ENCODE measurements around the gene AHI1. TPM values are rescaled to one million over a fixed set of nuclear protein-coding genes. Genes with fewer than 3 reads are reported as not detected.

Gene AHI1
- total RNA-seq, 2 experiments from 2014 or later: 10.8 to 14.0 TPM

- DNase-seq: no peak
- Mint-ChIP-seq H3K4me1 (peaks cover 7% of the 10 kb centered on the region), H3K27me3 (peaks cover 2% of the 10 kb centered on the region), H3K27ac (no peak overlapping the region), H3K4me3 (no peak overlapping the region), H3K36me3 (ENCODE audit: low read depth) (peaks cover 8% of the 10 kb centered on the region), H3K9me3 (peaks cover 2% of the 10 kb centered on the region)
- ChIA-PET POLR2A (no interaction called here), CTCF (no interaction called here)
These were observed 212.4 kb downstream of the AHI1 start for GRCh38 chr6:135285165-135285564.

GRCh38 chr6:135283926-135284325 is 213.6 kb downstream of the AHI1 start:
- Mint-ChIP-seq H3K4me1 (peaks cover 7% of the 10 kb centered on the region), H3K36me3 (ENCODE audit: low read depth) (peaks cover 8% of the 10 kb centered on the region), H3K9me3 (peaks cover 2% of the 10 kb centered on the region), H3K4me3 (no peak overlapping the region), H3K27me3 (peaks cover 2% of the 10 kb centered on the region), H3K27ac (no peak overlapping the region)
- POLR2A ChIA-PET: no interaction called here
- DNase-seq: no peak
- CTCF ChIA-PET: no interaction called here

GRCh38 chr6:135282395-135282794 is 215.1 kb downstream of the AHI1 start:
- Mint-ChIP-seq H3K9me3 (peaks cover 2% of the 10 kb centered on the region), H3K27me3 (peaks cover 2% of the 10 kb centered on the region), H3K4me1 (peaks cover 7% of the 10 kb centered on the region), H3K27ac (no peak overlapping the region), H3K36me3 (ENCODE audit: low read depth) (peaks cover 8% of the 10 kb centered on the region), H3K4me3 (no peak overlapping the region)
- ChIA-PET POLR2A (no interaction called here), CTCF (interaction anchor here (0.8 kb wide), 1 partner anchor 45 kb away, joined by 3 read pairs; no protein-coding TSS in a partner anchor)
- DNase-seq: no peak

GRCh38 chr6:135281964-135282363 is 215.6 kb downstream of the AHI1 start:
- peaks cover 3% of the 10 kb centered on the region for H3K4me1 Mint-ChIP-seq
- DNase-seq: no peak
- no peak overlapping the region for H3K27ac Mint-ChIP-seq
- no peak overlapping the region for H3K4me3 Mint-ChIP-seq
- ChIA-PET POLR2A (no interaction called here), CTCF (no interaction called here)
- H3K27me3 Mint-ChIP-seq: peaks cover 2% of the 10 kb centered on the region
- peaks cover 2% of the 10 kb centered on the region for H3K9me3 Mint-ChIP-seq
- peaks cover 4% of the 10 kb centered on the region for H3K36me3 Mint-ChIP-seq (ENCODE audit: low read depth)

GRCh38 chr6:135281227-135281626 is 216.3 kb downstream of the AHI1 start:
- CTCF ChIA-PET: no interaction called here
- no peaks in the 10 kb centered on the region for H3K4me1 Mint-ChIP-seq
- POLR2A ChIA-PET: no interaction called here

GRCh38 chr6:135280375-135281136 is 217.0 kb downstream of the AHI1 start:
- ChIA-PET POLR2A (no interaction called here), CTCF (no interaction called here)
- Mint-ChIP-seq H3K9me3 (no peaks in the 10 kb centered on the region), H3K36me3 (ENCODE audit: low read depth) (no peaks in the 10 kb centered on the region), H3K27ac (no peak overlapping the region), H3K4me1 (no peaks in the 10 kb centered on the region), H3K4me3 (no peak overlapping the region), H3K27me3 (peaks cover 9% of the 10 kb centered on the region)
- no peak for DNase-seq

More at GRCh38 chr6:135281227-135281626, 216.3 kb downstream of the AHI1 start:
- no peaks in the 10 kb centered on the region for H3K36me3 Mint-ChIP-seq (ENCODE audit: low read depth)
- no peak overlapping the region for H3K4me3 Mint-ChIP-seq
- peaks cover 6% of the 10 kb centered on the region for H3K27me3 Mint-ChIP-seq
- no peak for DNase-seq
- no peak overlapping the region for H3K27ac Mint-ChIP-seq
- H3K9me3 Mint-ChIP-seq: no peaks in the 10 kb centered on the region

GRCh38 chr6:135277422-135277821 is 220.1 kb downstream of the AHI1 start:
- H3K36me3 Mint-ChIP-seq (ENCODE audit: low read depth): no peaks in the 10 kb centered on the region
- no peak overlapping the region for H3K27ac Mint-ChIP-seq
- H3K9me3 Mint-ChIP-seq: no peaks in the 10 kb centered on the region
- ChIA-PET POLR2A (no interaction called here), CTCF (interaction anchor here (0.7 to 1.4 kb wide), 2 partner anchors 15 to 159 kb away, joined by 3 to 5 read pairs; no protein-coding TSS in a partner anchor)
- peaks cover 14% of the 10 kb centered on the region for H3K27me3 Mint-ChIP-seq
- no peaks in the 10 kb centered on the region for H3K4me1 Mint-ChIP-seq
- no peak for DNase-seq
- no peak overlapping the region for H3K4me3 Mint-ChIP-seq

- Mint-ChIP-seq H3K27me3 (peaks cover 12% of the 10 kb centered on the region), H3K9me3 (no peaks in the 10 kb centered on the region), H3K4me1 (no peaks in the 10 kb centered on the region), H3K27ac (no peak overlapping the region), H3K36me3 (ENCODE audit: low read depth) (no peaks in the 10 kb centered on the region), H3K4me3 (no peak overlapping the region)
- CTCF ChIA-PET: no interaction called here
- no peak for DNase-seq
- POLR2A ChIA-PET: no interaction called here
These were observed 222.8 kb downstream of the AHI1 start for GRCh38 chr6:135274561-135275293.

GRCh38 chr6:135271626-135272025 is 225.9 kb downstream of the AHI1 start:
- CTCF ChIA-PET: no interaction called here
- H3K27me3 Mint-ChIP-seq: peaks cover 10% of the 10 kb centered on the region
- no peak overlapping the region for H3K4me3 Mint-ChIP-seq
- no peaks in the 10 kb centered on the region for H3K4me1 Mint-ChIP-seq
- H3K27ac Mint-ChIP-seq: no peak overlapping the region
- no peaks in the 10 kb centered on the region for H3K36me3 Mint-ChIP-seq (ENCODE audit: low read depth)
- no peaks in the 10 kb centered on the region for H3K9me3 Mint-ChIP-seq
- DNase-seq: no peak
- POLR2A ChIA-PET: no interaction called here

GRCh38 chr6:135270676-135271536 is 226.6 kb downstream of the AHI1 start:
- H3K4me3 Mint-ChIP-seq: no peak overlapping the region
- ChIA-PET POLR2A (no interaction called here), CTCF (interaction anchor here (0.6 kb wide), 1 partner anchor 244 kb away, joined by 3 read pairs; no protein-coding TSS in a partner anchor)
- no peaks in the 10 kb centered on the region for H3K36me3 Mint-ChIP-seq (ENCODE audit: low read depth)
- peaks cover 8% of the 10 kb centered on the region for H3K27me3 Mint-ChIP-seq
- H3K9me3 Mint-ChIP-seq: no peaks in the 10 kb centered on the region
- H3K4me1 Mint-ChIP-seq: no peaks in the 10 kb centered on the region
- DNase-seq: no peak
- no peak overlapping the region for H3K27ac Mint-ChIP-seq

- H3K36me3 Mint-ChIP-seq (ENCODE audit: low read depth): no peaks in the 10 kb centered on the region
- no peaks in the 10 kb centered on the region for H3K4me1 Mint-ChIP-seq
- ChIA-PET POLR2A (no interaction called here), CTCF (no interaction called here)
- H3K4me3 Mint-ChIP-seq: no peak overlapping the region
- no peak overlapping the region for H3K27ac Mint-ChIP-seq
- H3K9me3 Mint-ChIP-seq: no peaks in the 10 kb centered on the region
- DNase-seq: no peak
- no peaks in the 10 kb centered on the region for H3K27me3 Mint-ChIP-seq
These were observed 228.1 kb downstream of the AHI1 start for GRCh38 chr6:135269481-135269891.

GRCh38 chr6:135268740-135269139 is 228.8 kb downstream of the AHI1 start:
- Mint-ChIP-seq H3K36me3 (ENCODE audit: low read depth) (no peaks in the 10 kb centered on the region), H3K27ac (no peak overlapping the region), H3K27me3 (no peaks in the 10 kb centered on the region), H3K4me1 (no peaks in the 10 kb centered on the region), H3K4me3 (no peak overlapping the region), H3K9me3 (no peaks in the 10 kb centered on the region)
- ChIA-PET POLR2A (no interaction called here), CTCF (interaction anchor here (1.2 kb wide), 1 partner anchor 32 kb away, joined by 3 read pairs; no protein-coding TSS in a partner anchor)
- DNase-seq: no peak

- ChIA-PET CTCF (interaction anchor here (1.1 to 1.2 kb wide), 2 partner anchors 10 to 31 kb away, joined by 3 read pairs; no protein-coding TSS in a partner anchor), POLR2A (no interaction called here)
- DNase-seq: no peak
- Mint-ChIP-seq H3K27ac (no peak overlapping the region), H3K9me3 (no peaks in the 10 kb centered on the region), H3K36me3 (ENCODE audit: low read depth) (no peaks in the 10 kb centered on the region), H3K27me3 (no peaks in the 10 kb centered on the region), H3K4me3 (no peak overlapping the region), H3K4me1 (no peaks in the 10 kb centered on the region)
These were observed 229.3 kb downstream of the AHI1 start for GRCh38 chr6:135268263-135268662.
